GM23248 (cell line): Measurements from ENCODE around the gene SDK2.

ENCODE experiments used
- EZH2 ChIP-seq: fragments of 200-600 bp; sonication (generic); IDR thresholded peaks from 2 replicates; pipeline ENCODE4 v1.6.1; 2018; ENCODE audit warnings: antibody characterized with exemption, mild to moderate bottlenecking; ENCODE audit not compliant: insufficient read depth, poor library complexity, severe bottlenecking
- EZH2phosphoT487 ChIP-seq: fragments of 200-600 bp; sonication (generic); IDR thresholded peaks from 2 replicates; pipeline ENCODE4 v1.6.1; 2018; ENCODE audit warnings: antibody characterized with exemption, moderate library complexity, mild to moderate bottlenecking, low read depth; ENCODE audit not compliant: insufficient read depth

DNA sequence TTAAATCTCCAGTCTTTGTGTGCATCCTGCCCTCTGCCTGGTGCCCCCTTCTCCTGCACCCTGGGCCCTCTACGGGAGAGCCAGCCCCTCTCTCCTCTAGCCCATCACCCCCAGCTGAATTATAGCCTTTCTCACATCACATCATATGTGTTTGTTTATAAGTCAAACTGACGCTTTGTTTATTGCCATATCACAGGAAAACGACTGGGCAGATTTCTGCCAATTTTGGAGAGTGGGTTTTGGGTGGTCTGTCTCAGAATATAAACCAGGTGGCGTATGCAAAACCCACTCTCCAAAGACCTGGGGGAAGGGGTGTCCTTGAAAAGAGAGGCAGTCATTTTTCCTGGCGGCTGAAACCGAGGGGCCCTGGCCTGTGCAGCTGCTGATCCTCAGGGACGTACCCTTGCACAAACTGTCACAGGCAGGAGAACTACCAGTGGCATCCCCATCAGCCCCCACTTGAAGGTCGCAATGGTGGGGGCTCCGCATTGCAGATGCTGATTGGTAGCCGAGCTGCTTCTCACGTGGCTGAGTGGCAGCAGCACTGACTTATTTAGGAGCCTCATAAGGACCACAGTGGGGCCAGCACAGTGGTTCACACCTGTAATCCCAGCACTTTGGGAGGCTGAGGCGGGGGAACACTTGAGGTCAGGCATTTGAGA, 297.6 kb downstream of the SDK2 start:
- TF ChIP-seq EZH2 = no peak
- no peak for TF ChIP-seq EZH2phosphoT487
